Astrocyte of the cerebellum (primary cell): ENCODE results near the gene ADIPOR2.

Experiments used
- DNase-seq: peaks from one replicate; pipeline ENCODE4 v3.0.0-alpha.2; 2011; ENCODE audit warnings: low read depth
- H3K4me3 ChIP-seq: 2 replicates; pipeline ENCODE4 v1.5.1; 2011; ENCODE audit warnings: mild to moderate bottlenecking, low read depth, low read length, moderate library complexity
- in situ Hi-C: cut with HindIII; loops from 2 replicates; pipeline ENCODE4 v1.10.0; 2017; ENCODE audit warnings: low sequenced_read_pairs
- TF ChIP-seq, protein P1 (sequence below): IDR thresholded peaks from 2 replicates; pipeline ENCODE4 v1.5.1; 2012; ENCODE audit warnings: low read length, low read depth, moderate library complexity, mild to moderate bottlenecking; ENCODE audit errors: missing control alignments

The ADIPOR2 gene

DNA sequence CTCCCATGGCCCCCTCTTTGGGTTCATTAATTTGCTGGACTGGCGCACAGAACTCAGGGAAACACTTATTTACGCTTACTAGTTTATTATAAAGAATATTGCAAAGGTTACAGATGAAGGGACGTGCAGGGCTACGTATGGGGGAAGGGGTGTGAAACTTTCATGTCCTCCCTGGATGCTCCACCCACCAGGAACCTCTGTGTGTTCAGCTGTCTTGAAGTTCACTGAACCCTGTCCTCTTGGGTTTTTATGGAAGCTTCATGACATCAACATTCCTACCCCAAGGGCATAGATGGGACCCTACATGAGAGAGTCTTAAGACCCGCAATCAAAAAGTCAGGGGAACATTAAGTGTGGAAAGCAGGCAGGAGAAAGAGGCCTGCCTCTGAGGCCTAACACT, 58.1 kb downstream of the ADIPOR2 start:
- TF ChIP-seq, protein P1, sequence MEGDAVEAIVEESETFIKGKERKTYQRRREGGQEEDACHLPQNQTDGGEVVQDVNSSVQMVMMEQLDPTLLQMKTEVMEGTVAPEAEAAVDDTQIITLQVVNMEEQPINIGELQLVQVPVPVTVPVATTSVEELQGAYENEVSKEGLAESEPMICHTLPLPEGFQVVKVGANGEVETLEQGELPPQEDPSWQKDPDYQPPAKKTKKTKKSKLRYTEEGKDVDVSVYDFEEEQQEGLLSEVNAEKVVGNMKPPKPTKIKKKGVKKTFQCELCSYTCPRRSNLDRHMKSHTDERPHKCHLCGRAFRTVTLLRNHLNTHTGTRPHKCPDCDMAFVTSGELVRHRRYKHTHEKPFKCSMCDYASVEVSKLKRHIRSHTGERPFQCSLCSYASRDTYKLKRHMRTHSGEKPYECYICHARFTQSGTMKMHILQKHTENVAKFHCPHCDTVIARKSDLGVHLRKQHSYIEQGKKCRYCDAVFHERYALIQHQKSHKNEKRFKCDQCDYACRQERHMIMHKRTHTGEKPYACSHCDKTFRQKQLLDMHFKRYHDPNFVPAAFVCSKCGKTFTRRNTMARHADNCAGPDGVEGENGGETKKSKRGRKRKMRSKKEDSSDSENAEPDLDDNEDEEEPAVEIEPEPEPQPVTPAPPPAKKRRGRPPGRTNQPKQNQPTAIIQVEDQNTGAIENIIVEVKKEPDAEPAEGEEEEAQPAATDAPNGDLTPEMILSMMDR: no peak
- no peak overlapping the region for H3K4me3 ChIP-seq
- DNase-seq: no peak
- in situ Hi-C loops: no loop called here

DNA sequence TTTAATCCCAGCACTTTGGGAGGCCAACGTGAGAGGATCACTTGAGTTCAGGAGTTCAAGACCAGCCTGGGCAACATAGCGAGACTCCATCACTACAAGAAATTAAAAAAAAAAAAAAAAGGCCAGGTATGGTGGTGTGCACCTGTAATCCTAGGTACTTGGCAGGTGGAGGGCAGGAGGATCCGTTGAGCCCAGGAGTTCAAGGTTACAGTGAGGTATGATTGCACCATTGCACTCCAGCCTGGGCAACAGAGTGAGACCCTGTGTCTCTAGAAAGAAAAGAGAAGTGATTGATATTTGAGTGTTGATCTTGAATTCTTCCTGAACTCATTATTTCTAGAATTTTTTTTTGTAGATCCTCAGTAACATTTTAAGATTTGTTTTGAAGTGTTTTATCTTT, 59.4 kb downstream of the ADIPOR2 start:
- in situ Hi-C loops: no loop called here
- TF ChIP-seq, protein P1: no peak
- no peak for DNase-seq
- no peak overlapping the region for H3K4me3 ChIP-seq

DNA sequence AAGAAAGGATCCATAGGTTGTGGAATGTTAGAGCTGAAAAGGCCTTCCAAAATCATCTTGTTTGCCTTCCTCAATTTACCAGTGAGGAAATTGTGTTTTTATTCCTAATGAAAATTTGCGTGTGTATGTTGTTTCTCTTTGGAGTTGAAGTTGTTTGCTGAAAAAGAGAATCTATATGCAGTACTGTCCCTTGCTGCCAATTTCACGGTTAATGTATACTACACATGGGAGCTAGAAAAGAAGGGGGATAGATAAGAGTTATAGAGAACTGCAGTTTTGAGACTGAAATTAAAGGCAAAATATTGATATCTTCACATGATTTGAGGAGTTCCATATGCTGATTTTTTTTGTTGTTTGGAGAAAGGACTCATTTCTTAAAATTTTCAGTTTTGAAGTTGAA, 67.5 kb downstream of the ADIPOR2 start:
- in situ Hi-C loops: no loop called here
- TF ChIP-seq, protein P1: no peak
- no peak for DNase-seq
- no peak overlapping the region for H3K4me3 ChIP-seq

DNA sequence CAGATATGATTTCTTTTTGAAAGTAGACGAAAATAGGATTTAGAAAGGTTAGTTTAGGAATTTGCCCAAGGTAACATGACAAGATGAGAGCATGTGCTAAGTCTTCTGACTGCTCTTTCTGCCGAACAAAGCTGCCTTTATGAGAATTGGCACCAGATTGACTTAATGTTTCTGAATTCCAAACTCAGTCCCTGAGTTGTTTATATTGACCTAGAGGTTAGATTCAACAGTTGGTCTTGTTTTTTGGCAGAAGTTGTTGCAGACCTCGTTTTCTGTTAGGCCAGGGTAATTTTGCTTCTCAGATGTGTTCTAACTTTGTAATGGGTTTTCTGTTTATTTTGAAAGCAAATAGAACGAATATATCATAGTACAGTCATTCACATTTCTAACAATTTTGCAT, 68.0 kb downstream of the ADIPOR2 start:
- no peak overlapping the region for H3K4me3 ChIP-seq
- TF ChIP-seq, protein P1: no peak
- in situ Hi-C loops: no loop called here
- no peak for DNase-seq

DNA sequence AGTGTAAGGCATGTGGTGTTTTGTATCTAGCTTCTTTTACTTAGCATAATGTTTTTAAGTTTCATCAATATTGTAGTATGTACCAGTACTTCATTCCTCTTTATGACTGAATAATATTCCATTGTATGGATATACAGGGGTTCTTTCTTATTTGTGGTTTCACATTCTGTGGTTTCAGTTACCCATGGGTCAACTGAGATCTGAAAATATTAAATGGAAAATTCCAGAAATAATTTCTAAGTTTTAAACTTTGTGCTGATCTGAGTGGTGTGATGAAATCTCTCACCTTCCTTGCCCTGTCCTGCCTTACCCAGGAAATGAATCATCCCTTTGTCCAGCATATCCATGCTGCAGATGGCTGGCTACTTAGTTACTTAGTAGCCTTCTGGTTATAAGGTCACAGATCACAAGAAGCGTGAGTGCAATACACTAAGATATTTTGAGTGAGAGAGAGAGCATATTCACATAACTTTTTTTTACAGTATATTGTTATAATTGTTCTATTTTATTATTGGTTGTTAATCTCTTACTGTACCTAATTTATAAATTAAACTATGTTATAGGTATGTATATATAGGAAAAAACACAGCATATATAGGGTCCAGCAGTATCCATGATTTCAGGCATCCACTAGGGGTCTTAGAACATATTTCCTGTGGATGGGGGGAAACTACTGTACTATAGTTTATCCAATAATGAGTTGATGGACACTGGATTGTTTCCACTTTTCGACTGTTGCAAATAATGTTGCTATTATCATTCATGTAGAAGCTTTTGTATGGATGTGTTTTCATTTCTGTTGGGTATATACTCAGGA, 69.9 kb downstream of the ADIPOR2 start:
- in situ Hi-C loops: no loop called here
- no peak overlapping the region for H3K4me3 ChIP-seq
- TF ChIP-seq, protein P1: no peak
- DNase-seq: no peak

DNA sequence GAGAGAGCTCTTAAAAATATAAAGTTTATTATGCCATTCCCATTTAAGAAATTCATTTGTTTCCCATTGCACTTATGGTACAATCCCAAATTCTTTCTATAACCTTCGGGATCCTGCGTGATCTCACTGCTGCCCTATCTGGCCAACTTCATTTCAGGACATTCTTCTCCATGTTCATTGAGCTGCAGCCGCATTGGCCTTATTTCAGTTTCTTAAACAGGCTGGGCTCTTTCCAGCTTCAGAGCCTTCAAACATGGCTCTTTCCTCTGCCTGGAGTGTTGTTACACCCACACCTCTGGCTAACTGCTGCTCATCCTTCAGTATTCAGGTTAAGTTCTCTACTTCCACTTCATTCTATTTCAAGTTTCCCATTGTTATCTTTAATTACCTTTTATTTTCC, 71.0 kb downstream of the ADIPOR2 start:
- no peak for DNase-seq
- TF ChIP-seq, protein P1: no peak
- in situ Hi-C loops: no loop called here
- no peak overlapping the region for H3K4me3 ChIP-seq
